Measurements from ENCODE around the gene ARTN. TPM values are rescaled to one million over a fixed set of nuclear protein-coding genes. Genes with fewer than 3 reads are reported as not detected.

The ARTN gene
- total and polyA plus RNA-seq, 11 donors, result 0.07 to 1.3 (median 0.23) TPM; not detected in 6

DNA sequence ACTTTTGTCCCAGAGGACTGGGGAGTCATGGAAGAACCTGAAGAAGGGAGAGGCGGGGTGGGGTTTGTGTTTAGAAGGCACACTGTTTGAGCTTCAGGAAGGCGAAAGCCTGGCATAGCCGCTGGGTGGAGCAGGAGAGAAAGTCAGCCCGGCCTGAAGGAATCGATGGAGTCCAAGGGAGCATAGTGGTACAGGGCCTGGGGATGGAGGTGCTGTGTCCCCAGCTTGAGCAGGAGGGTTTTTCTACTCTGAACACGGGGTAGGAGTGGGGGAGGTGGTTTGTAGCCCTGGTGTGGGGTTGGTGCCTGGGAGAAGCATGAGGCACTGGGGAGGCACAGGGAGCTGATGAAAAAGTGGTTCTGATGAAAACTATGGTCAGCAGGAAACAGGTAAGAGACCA, 53.1 kb downstream of the ARTN start:
- Histone ChIP-seq H3K36me3 (peaks cover 0 to 12% (median 4%) of the 10 kb centered on the region in 9 donors), H3K4me1 (peaks cover 0 to 10% (median 7%) of the 10 kb centered on the region in 12 donors), H3K9me3 (no peaks in the 10 kb centered on the region), H3K4me3 (no peak overlapping the region), H3K27me3 (no peaks in the 10 kb centered on the region), H3K27ac (no peak overlapping the region)
- TF ChIP-seq CTCF (IDR thresholded peaks at IDR 0.05) (no peak), POLR2A (IDR thresholded peaks at IDR 0.05) (no peak)
- ATAC-seq, result no peak
- 80 to 87% (median 82%) methylated on average over 6 of the region's 6 CpGs for WGBS, 4 donors
- DNase-seq, result no peak
- intact Hi-C loops (cut with DNase I), result no loop called here

Other genes starting within 250 kb of the ARTN start
- gene ST3GAL3, start 226.3 kb upstream of the ARTN start, total RNA-seq, result 10 to 100 TPM; 23.5 to 31.7 (median 26.8) TPM
- 10 to 100 TPM; 14.4 to 24.6 TPM for gene ST3GAL3, start 226.3 kb upstream of the ARTN start, polyA plus RNA-seq
- gene IPO13, start 13.1 kb downstream of the ARTN start, total RNA-seq, result 10 to 100 TPM; 51.4 to 71.0 (median 56.7) TPM
- 10 to 100 TPM; 29.9 to 46.9 TPM for gene IPO13, start 13.1 kb downstream of the ARTN start, polyA plus RNA-seq
- gene DPH2, start 36.2 kb downstream of the ARTN start, total RNA-seq, result 10 to 100 TPM; 13.2 to 36.7 (median 14.7) TPM
- 10 to 100 TPM in 1 of 2 donors, 1 to 10 TPM in 1; 8.0 to 65.6 TPM for gene DPH2, start 36.2 kb downstream of the ARTN start, polyA plus RNA-seq
- gene ATP6V0B, start 41.2 kb downstream of the ARTN start, total RNA-seq, result 100 to 1,000 TPM in 3 of 9 donors, 10 to 100 TPM in 6; 71.4 to 140 (median 93.2) TPM
- 100 to 1,000 TPM in 1 of 2 donors, 10 to 100 TPM in 1; 84.7 to 235 TPM for gene ATP6V0B, start 41.2 kb downstream of the ARTN start, polyA plus RNA-seq
- 10 to 100 TPM; 26.8 to 65.0 (median 40.2) TPM for gene B4GALT2, start 45.4 kb downstream of the ARTN start, total RNA-seq
- gene B4GALT2, start 45.4 kb downstream of the ARTN start, polyA plus RNA-seq, result 10 to 100 TPM; 29.2 to 65.7 TPM
- 1 to 10 TPM in 7 of 9 donors, under 1 TPM in 2; 0.67 to 3.4 (median 1.3) TPM for gene CCDC24, start 57.8 kb downstream of the ARTN start, total RNA-seq
- gene CCDC24, start 57.8 kb downstream of the ARTN start, polyA plus RNA-seq, result 1 to 10 TPM in 1 of 2 donors, under 1 TPM in 1; 0.90 to 1.2 TPM
- gene SLC6A9, start 97.7 kb downstream of the ARTN start, total RNA-seq, result 1 to 10 TPM in 6 of 9 donors, under 1 TPM in 3; 0.83 to 2.4 (median 1.1) TPM
- gene SLC6A9, start 97.7 kb downstream of the ARTN start, polyA plus RNA-seq, result 1 to 10 TPM in 1 of 2 donors, under 1 TPM in 1; 0.61 to 2.0 TPM
- not detected for gene KLF17, start 185.0 kb downstream of the ARTN start, total RNA-seq
- gene KLF17, start 185.0 kb downstream of the ARTN start, polyA plus RNA-seq, result not detected
- gene KLF18, start 207.8 kb downstream of the ARTN start, total RNA-seq, result not detected
- gene KLF18, start 207.8 kb downstream of the ARTN start, polyA plus RNA-seq, result not detected

All from heart left ventricle (tissue), 16 donors.